Measurements from ENCODE around the gene CD248.

- TF ChIP-seq POLR2AphosphoS5 (IDR thresholded peaks at IDR 0.05; ENCODE audit: low read depth, low read length) (no peak), SIN3A (IDR thresholded peaks at IDR 0.05; ENCODE audit: borderline replicate concordance, insufficient read depth, low read length) (no peak), REST (IDR thresholded peaks at IDR 0.05; ENCODE audit: insufficient read depth in 1 of 2, low read depth in 2 of 2, low read length in 2 of 2) (no peak)
Observed at GRCh38 chr11:66299186-66299585, 17.7 kb downstream of the CD248 start.

All from PFSK-1 (cell line).